OCI-LY1 (cell line): ENCODE measurements around the gene UQCC5.

ENCODE experiments used
- H2AFZ ChIP-seq: fragments of 200-600 bp; sonication (generic), shearing (Covaris generic); 2 replicates; pipeline ENCODE4 v1.6.0; 2014; ENCODE audit warnings: antibody characterized with exemption, mild to moderate bottlenecking, low read length
- H3F3A ChIP-seq: fragments of 200-600 bp; sonication (generic), shearing (Covaris generic); 2 replicates; pipeline ENCODE4 v1.6.0; 2014; ENCODE audit warnings: mild to moderate bottlenecking, antibody characterized with exemption, low read length, moderate library complexity; ENCODE audit not compliant: insufficient read depth
- H3K27ac ChIP-seq: fragments of 200-600 bp; sonication (generic); 2 replicates; pipeline ENCODE4 v1.5.1; 2014; ENCODE audit warnings: low read length, mixed run types, mild to moderate bottlenecking, low read depth; ENCODE audit not compliant: poor library complexity, severe bottlenecking
- H3K27me3 ChIP-seq: fragments of 200-600 bp; sonication (generic); 2 replicates; pipeline ENCODE4 v1.6.0; 2014; ENCODE audit warnings: antibody characterized with exemption, mild to moderate bottlenecking, low read length, moderate library complexity; ENCODE audit not compliant: insufficient read depth
- H3K36me3 ChIP-seq: fragments of 200-600 bp; sonication (generic); 2 replicates; pipeline ENCODE4 v1.6.1; 2014; ENCODE audit warnings: mild to moderate bottlenecking, antibody characterized with exemption, low read length, moderate library complexity, mixed read lengths; ENCODE audit not compliant: insufficient read depth
- H3K4me1 ChIP-seq: fragments of 200-600 bp; sonication (generic); 2 replicates; pipeline ENCODE4 v1.5.1; 2014; ENCODE audit warnings: mild to moderate bottlenecking, low read length, moderate library complexity; ENCODE audit not compliant: insufficient read depth, severe bottlenecking
- H3K4me2 ChIP-seq: fragments of 200-600 bp; sonication (generic), shearing (Covaris generic); 2 replicates; pipeline ENCODE4 v1.6.1; 2014; ENCODE audit warnings: low read length
- H3K4me3 ChIP-seq: fragments of 200-600 bp; sonication (generic); 2 replicates; pipeline ENCODE4 v1.5.1; 2014; ENCODE audit warnings: low read length, low read depth, mild to moderate bottlenecking, mixed read lengths; ENCODE audit not compliant: poor library complexity, severe bottlenecking
- H3K79me2 ChIP-seq: fragments of 200-600 bp; shearing (Covaris generic); 2 replicates; pipeline ENCODE4 v1.6.1; 2016; ENCODE audit warnings: mixed run types, low read length, mixed read lengths; ENCODE audit not compliant: insufficient read depth
- H3K9ac ChIP-seq: fragments of 200-600 bp; sonication (generic), shearing (Covaris generic); 2 replicates; pipeline ENCODE4 v1.6.1; 2014; ENCODE audit warnings: mild to moderate bottlenecking, low read length, mixed read lengths
- H3K9me2 ChIP-seq: fragments of 200-600 bp; sonication (generic), shearing (Covaris generic); 2 replicates; pipeline ENCODE4 v1.6.1; 2014; ENCODE audit warnings: low read depth, mild to moderate bottlenecking, low read length, mixed read lengths
- H3K9me3 ChIP-seq: fragments of 200-600 bp; shearing (Covaris generic); 2 replicates; pipeline ENCODE4 v1.6.1; 2014; ENCODE audit warnings: low read length, mixed read lengths
- H4K20me1 ChIP-seq: fragments of 200-600 bp; sonication (generic), shearing (Covaris generic); 2 replicates; pipeline ENCODE4 v1.6.0; 2016; ENCODE audit warnings: mild to moderate bottlenecking, low read length; ENCODE audit not compliant: insufficient read depth
- EZH2 ChIP-seq: fragments of 200-600 bp; sonication (generic), shearing (Covaris generic); IDR thresholded peaks from 2 replicates; pipeline ENCODE4 v1.8.0; 2017; ENCODE audit warnings: borderline replicate concordance, mixed run types, mild to moderate bottlenecking, antibody characterized with exemption, low read length, moderate library complexity, mixed read lengths
- TF ChIP-seq, protein P1 (sequence below): fragments of 200-600 bp; sonication (generic), shearing (Covaris generic); IDR thresholded peaks from 2 replicates; pipeline ENCODE4 v1.5.1; 2017; ENCODE audit warnings: mild to moderate bottlenecking, antibody characterized with exemption, low read length, moderate library complexity, mixed read lengths

Gene UQCC5

DNA sequence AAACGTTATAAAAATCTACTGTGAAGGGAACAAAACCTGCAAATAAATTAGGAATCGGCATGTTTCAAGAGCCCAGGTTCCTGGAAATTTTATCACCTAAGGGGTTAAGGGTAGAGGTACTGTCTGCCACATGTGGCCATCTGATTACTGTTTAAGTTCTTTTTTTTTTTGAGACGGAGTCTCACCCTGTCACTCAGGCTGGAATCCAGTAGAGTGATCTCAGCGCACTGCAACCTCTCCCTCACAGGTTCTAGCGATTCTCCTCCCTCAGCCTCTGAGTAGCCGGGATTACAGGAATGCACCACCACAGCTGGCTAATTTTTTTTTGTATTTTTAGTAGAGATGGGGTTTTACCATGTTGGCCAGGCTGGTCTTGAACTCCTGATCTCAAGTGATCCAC, 35.8 kb downstream of the UQCC5 start:
- no peak overlapping the region for H2AFZ ChIP-seq
- H4K20me1 ChIP-seq = no peaks in the 10 kb centered on the region
- H3K9me2 ChIP-seq = no peaks in the 10 kb centered on the region
- H3K79me2 ChIP-seq = no peaks in the 10 kb centered on the region
- no peak overlapping the region for H3K4me3 ChIP-seq
- H3K4me2 ChIP-seq = no peak overlapping the region
- peaks cover 40% of the 10 kb centered on the region for H3K36me3 ChIP-seq
- H3K4me1 ChIP-seq = no peaks in the 10 kb centered on the region
- no peak overlapping the region for H3K9ac ChIP-seq
- H3K27me3 ChIP-seq = no peaks in the 10 kb centered on the region
- H3K9me3 ChIP-seq = no peaks in the 10 kb centered on the region
- TF ChIP-seq, protein P1, sequence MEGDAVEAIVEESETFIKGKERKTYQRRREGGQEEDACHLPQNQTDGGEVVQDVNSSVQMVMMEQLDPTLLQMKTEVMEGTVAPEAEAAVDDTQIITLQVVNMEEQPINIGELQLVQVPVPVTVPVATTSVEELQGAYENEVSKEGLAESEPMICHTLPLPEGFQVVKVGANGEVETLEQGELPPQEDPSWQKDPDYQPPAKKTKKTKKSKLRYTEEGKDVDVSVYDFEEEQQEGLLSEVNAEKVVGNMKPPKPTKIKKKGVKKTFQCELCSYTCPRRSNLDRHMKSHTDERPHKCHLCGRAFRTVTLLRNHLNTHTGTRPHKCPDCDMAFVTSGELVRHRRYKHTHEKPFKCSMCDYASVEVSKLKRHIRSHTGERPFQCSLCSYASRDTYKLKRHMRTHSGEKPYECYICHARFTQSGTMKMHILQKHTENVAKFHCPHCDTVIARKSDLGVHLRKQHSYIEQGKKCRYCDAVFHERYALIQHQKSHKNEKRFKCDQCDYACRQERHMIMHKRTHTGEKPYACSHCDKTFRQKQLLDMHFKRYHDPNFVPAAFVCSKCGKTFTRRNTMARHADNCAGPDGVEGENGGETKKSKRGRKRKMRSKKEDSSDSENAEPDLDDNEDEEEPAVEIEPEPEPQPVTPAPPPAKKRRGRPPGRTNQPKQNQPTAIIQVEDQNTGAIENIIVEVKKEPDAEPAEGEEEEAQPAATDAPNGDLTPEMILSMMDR = no peak
- TF ChIP-seq EZH2 = no peak
- H3F3A ChIP-seq = no peaks in the 10 kb centered on the region
- no peak overlapping the region for H3K27ac ChIP-seq

GRCh38 chr3:52574056-52574965, 37.9 kb downstream of the UQCC5 start:
- peaks cover 57% of the 10 kb centered on the region for H3K36me3 ChIP-seq
- no peak overlapping the region for H3K9ac ChIP-seq
- no peaks in the 10 kb centered on the region for H3K9me2 ChIP-seq
- H2AFZ ChIP-seq = no peak overlapping the region
- no peak overlapping the region for H3K27ac ChIP-seq
- no peak overlapping the region for H3K4me3 ChIP-seq
- H3K79me2 ChIP-seq = no peaks in the 10 kb centered on the region
- no peaks in the 10 kb centered on the region for H3K27me3 ChIP-seq
- H3F3A ChIP-seq = no peaks in the 10 kb centered on the region
- H3K9me3 ChIP-seq = no peaks in the 10 kb centered on the region
- no peaks in the 10 kb centered on the region for H4K20me1 ChIP-seq
- no peaks in the 10 kb centered on the region for H3K4me1 ChIP-seq
- no peak overlapping the region for H3K4me2 ChIP-seq
- TF ChIP-seq, protein P1 = no peak
- no peak for TF ChIP-seq EZH2
